HG02943 (cell line): Measurements from ENCODE around the gene CACNA1D.

Experiments
- ATAC-seq: cut with Tn5 transposase; IDR thresholded peaks from one replicate; pipeline ENCODE4 v1.9.1; 2021; ENCODE audit warnings: mild to moderate bottlenecking, low read depth, moderate library complexity; ENCODE audit not compliant: unreplicated experiment

CACNA1D gene

GRCh38 chr3:53731934-53732624 is 237.7 kb downstream of the CACNA1D start:
- ATAC-seq, result no peak

GRCh38 chr3:53733446-53733845 is 239.0 kb downstream of the CACNA1D start:
- ATAC-seq, result no peak

GRCh38 chr3:53739966-53740365 is 245.6 kb downstream of the CACNA1D start:
- no peak for ATAC-seq

GRCh38 chr3:53740956-53741355 is 246.5 kb downstream of the CACNA1D start:
- ATAC-seq, result no peak

- ATAC-seq, result no peak
Observed at GRCh38 chr3:53744351-53744750, 249.9 kb downstream of the CACNA1D start.

GRCh38 chr3:53747559-53747958 is 253.1 kb downstream of the CACNA1D start:
- no peak for ATAC-seq

GRCh38 chr3:53748512-53749271 is 254.3 kb downstream of the CACNA1D start:
- peak; percentile 76 for ATAC-seq

- no peak for ATAC-seq
Observed at GRCh38 chr3:53749448-53749847, 255.0 kb downstream of the CACNA1D start.

GRCh38 chr3:53750253-53751210 is 256.1 kb downstream of the CACNA1D start:
- no peak for ATAC-seq

GRCh38 chr3:53753518-53754183 is 259.2 kb downstream of the CACNA1D start:
- ATAC-seq, result peak; percentile 39

- no peak for ATAC-seq
Observed at GRCh38 chr3:53754325-53754724, 259.9 kb downstream of the CACNA1D start.

- no peak for ATAC-seq
Observed at GRCh38 chr3:53758846-53759245, 264.4 kb downstream of the CACNA1D start.

- no peak for ATAC-seq
Observed at GRCh38 chr3:53763353-53763752, 268.9 kb downstream of the CACNA1D start.

GRCh38 chr3:53764026-53764775 is 269.8 kb downstream of the CACNA1D start:
- ATAC-seq, result no peak

- no peak for ATAC-seq
Observed at GRCh38 chr3:53765753-53766152, 271.3 kb downstream of the CACNA1D start.

- no peak for ATAC-seq
Observed at GRCh38 chr3:53766706-53767105, 272.3 kb downstream of the CACNA1D start.

GRCh38 chr3:53768478-53769459 is 274.4 kb downstream of the CACNA1D start:
- ATAC-seq, result no peak

GRCh38 chr3:53772562-53772961 is 278.2 kb downstream of the CACNA1D start:
- no peak for ATAC-seq
